Activated CD4-positive, alpha-beta T cell treated with anti-CD3 and anti-CD28 coated beads, Interleukin-2, Interleukin-6, amounts not matched to agents 100 ng/mL and 50 ng/mL, durations not matched to agents 16 hours and 8 hours (primary cell): ENCODE measurements around the gene LTB4R.
A peak's percentile ranks its signal among the peaks of the same experiment; 100 is the strongest.

ENCODE experiments used
- DNase-seq: peaks from one replicate; pipeline ENCODE4 v3.0.0-alpha.2; 2020

Gene LTB4R

DNA sequence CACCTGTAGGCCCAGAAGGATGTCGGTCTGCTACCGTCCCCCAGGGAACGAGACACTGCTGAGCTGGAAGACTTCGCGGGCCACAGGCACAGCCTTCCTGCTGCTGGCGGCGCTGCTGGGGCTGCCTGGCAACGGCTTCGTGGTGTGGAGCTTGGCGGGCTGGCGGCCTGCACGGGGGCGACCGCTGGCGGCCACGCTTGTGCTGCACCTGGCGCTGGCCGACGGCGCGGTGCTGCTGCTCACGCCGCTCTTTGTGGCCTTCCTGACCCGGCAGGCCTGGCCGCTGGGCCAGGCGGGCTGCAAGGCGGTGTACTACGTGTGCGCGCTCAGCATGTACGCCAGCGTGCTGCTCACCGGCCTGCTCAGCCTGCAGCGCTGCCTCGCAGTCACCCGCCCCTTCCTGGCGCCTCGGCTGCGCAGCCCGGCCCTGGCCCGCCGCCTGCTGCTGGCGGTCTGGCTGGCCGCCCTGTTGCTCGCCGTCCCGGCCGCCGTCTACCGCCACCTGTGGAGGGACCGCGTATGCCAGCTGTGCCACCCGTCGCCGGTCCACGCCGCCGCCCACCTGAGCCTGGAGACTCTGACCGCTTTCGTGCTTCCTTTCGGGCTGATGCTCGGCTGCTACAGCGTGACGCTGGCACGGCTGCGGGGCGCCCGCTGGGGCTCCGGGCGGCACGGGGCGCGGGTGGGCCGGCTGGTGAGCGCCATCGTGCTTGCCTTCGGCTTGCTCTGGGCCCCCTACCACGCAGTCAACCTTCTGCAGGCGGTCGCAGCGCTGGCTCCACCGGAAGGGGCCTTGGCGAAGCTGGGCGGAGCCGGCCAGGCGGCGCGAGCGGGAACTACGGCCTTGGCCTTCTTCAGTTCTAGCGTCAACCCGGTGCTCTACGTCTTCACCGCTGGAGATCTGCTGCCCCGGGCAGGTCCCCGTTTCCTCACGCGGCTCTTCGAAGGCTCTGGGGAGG, at the start of gene LTB4R:
Gene LTB4R (plus strand): TSS at position 857 of the 959 bp plus-strand sequence. CDS start 4,150 bp downstream, outside the sequence.
- DNase-seq, result peak; percentile 75

- no peak for DNase-seq
Measured at GRCh38 chr14:24261969-24262327, 49.4 kb upstream of the LTB4R start.

GRCh38 chr14:24262821-24263733, 48.2 kb upstream of the LTB4R start, which contains the start of gene TGM1:
Gene TGM1 (minus strand): TSS chr14:24263177. CDS start chr14:24262352, 825 bp downstream.
- DNase-seq, result no peak

- no peak for DNase-seq
Measured at GRCh38 chr14:24263848-24264247, 47.5 kb upstream of the LTB4R start.

DNA sequence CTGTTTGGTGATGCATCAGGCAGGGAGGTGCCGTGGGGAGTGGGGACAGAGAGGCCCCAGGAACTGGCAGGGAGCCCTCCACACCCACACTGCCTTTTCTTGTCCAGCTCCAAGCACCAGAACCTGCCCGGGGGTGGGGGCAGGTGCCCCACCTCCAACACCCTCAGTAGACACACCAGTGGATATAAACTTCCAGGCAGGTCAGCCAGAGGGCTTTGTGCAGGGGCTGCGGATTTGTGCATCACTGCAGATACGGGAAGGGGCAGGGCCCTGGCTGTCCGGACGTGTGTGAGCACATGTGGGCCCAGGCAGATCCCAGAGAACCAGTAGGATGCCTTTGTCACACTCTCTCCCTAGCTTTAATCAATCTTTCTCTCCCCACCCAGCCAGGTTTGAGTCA, 47.0 kb upstream of the LTB4R start:
- DNase-seq, result no peak

DNA sequence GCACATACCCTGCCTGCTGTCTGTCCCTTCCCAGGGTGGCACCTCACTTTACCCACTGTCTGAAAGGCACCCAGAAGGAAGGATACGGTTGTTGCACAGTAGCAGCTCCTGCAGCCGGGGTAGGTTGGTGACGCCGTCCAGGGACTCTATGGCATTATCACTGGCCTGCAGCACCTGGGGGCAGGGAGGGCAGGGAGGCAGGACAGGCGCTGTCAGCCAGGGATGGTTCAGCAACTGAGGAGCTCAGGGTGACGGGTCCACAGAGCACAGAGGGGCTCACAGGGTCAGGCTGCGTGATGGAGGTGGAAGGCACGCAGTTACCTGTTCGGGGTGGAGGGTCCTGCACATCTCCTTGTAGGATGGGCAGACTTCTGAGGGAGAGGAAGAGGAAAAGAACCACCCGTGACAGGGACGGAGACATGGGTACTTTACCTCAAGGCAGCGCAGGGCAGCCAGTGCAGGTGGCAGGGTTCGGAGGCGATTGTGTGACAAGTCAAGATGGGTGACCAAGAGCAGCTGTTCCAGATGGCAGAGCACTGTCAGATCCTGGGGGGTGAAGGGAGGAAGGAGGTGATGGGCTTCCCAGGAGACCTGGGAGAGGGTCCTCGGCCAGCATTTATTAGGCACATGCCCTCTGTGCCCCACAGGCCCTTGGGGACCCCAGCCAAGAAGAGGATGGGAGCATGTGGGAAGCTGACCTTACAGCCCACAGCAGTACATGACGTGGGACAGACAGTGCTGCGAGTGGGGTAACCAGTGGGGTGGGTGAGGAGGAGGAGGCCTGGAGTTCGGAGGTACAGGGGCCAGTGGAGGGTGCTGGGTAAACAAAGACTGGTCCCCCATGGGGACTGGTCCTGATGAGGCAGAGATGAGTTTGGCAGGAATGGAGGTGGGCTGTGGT, 44.7 kb upstream of the LTB4R start:
- DNase-seq, result no peak

DNA sequence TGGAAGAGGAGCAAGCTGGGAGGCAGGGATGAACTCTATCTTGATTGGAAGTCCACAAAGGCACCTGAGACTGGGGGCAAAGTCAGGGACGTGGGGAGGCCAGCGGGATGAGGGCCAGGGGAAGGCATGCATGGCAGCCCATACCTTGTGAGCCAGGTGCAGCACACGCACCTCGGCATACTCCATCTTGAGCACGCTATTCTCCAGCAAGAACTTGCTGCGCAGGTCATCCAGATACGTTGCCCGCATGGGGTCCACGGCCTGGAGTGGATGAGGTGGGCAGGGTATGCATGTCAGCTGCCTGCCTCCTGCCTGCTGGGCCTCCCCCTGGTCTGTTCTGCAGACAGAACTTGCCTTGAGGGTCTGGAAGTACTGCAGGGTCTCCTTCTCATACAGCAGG, 43.8 kb upstream of the LTB4R start:
- no peak for DNase-seq

GRCh38 chr14:24268225-24268624, 43.1 kb upstream of the LTB4R start:
- no peak for DNase-seq

DNA sequence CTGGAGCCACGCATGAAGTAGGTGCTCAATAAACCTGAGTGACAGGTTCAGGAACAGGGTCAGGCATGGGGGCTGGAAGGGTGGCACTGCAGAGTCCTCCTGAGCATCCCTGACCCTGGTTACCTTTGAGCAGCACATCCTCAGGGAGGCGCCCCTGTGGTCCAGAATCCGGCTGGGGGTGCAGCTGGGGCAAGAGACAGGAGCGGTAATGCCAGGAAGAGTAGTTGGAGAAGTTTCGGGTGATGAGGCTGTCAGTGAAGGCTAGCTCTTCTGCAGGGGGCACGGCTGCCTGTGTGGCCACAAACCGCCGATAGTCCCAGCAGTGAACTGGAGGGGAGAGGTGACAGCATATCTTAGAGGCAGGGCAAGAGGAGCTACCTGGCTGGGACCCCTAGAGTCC, 41.9 kb upstream of the LTB4R start:
- DNase-seq, result no peak

GRCh38 chr14:24269910-24270536, 41.3 kb upstream of the LTB4R start:
- DNase-seq, result no peak

DNA sequence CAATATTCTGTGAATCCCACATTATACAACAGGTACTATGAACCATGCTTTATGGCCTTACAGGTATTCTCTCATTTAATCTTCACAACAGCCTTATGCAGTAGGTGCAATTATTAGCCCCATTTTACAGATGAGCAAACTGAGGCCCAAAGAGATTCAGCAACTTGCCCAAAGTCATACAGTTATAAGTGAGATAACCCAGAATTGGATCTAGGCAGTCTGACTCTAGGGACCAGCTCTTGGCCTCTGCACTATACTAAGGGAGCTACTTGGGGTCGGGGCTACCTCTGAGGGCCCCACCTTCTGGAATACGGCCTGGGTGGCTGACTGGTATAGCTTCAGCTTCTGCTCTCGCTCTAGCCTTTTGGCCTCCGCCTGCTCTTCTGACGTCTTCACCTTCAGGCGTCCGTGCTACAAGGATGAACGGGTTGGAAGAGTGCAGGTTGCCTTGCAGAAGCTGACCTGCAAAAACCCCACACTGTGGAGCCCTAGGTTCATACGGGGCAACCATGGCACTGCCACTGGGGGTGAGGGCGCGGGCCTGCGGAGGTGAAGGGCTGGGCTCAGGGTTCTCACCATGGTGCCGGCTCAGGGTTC, 40.7 kb upstream of the LTB4R start:
- DNase-seq, result no peak

DNA sequence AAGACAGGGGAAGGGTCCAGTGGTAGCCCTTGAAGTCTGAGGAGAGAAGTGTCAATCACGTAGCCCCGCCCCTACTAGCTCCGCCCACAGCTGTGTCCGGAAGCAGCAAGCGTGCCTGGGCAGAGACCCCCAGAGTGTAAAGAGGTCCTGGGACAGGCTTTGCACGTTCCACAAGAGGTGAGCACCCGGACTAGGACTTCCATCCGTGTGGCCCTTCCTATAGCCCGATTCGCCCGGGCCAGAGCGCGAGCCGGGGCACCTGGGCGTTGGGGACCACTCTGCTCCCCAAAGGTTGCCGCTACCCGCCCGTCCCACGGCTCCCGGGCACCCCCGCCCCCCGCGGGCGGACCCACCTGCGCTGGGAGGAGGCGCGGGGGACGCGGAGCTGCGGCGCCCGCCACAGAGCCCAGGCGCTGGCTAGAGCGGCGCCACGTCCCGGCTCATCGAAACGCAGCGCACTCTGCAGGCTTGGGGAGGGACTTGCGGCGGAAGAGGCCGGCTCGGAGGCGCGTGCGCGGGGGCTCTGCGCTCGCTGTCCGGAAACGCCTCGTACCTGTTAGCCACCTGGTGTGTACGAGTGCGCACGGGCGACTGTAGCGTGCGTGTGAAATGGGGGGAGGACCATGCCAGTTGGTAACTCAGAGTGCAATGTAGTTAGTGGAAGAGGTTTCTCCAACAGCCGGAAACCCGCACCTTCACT, 40.0 kb upstream of the LTB4R start, which contains the start of gene RABGGTA:
Gene RABGGTA (minus strand): TSS at position 464 of the 700 bp plus-strand sequence. CDS start 482 bp downstream, outside the sequence.
- peak; percentile 92 for DNase-seq

DNA sequence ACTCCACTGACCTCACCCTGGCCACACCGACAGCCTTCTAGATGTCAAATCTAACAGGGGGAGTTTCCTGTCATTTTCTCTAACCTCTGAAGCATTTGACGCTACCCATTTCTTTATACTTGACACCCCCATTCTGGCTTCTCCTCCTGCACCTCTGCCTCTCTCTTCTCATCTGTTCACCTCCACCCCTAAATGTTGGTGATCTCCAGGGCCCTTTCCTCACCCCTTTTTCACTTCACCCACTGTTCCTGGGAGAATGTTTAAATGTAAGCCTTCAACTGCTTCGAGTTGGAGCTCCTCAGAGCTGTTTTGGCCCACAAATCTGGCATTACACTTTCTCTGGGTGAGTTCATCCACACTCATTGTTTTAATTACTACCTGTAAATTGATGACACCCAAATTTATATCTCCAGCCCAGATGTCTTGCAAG, 39.5 kb upstream of the LTB4R start:
- DNase-seq, result no peak

GRCh38 chr14:24272467-24272866, 38.8 kb upstream of the LTB4R start:
- no peak for DNase-seq

- DNase-seq, result no peak
Measured at GRCh38 chr14:24273422-24273998, 37.8 kb upstream of the LTB4R start.

DNA sequence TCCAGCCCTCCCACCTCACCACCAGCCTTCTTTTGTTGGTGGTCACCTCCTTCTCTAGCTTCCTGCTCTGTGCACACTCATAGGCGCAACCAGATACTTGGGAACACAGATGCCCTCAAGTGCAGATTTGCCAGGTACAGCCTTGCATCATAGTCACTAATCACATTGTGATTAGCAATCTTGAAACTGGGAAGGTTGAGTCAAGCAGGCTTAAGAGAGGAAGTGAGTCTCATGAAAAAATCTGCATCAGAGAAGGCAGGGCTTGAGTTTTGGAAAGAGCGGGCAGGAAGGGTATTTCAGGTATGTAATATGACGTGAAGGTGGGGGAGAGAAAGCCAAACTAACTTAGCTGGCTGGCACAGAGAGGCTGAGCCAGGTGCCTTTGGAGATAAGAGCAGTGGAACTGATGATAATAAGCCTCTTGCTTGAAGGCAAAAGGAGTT, 37.2 kb upstream of the LTB4R start:
- DNase-seq, result peak; percentile 91

DNA sequence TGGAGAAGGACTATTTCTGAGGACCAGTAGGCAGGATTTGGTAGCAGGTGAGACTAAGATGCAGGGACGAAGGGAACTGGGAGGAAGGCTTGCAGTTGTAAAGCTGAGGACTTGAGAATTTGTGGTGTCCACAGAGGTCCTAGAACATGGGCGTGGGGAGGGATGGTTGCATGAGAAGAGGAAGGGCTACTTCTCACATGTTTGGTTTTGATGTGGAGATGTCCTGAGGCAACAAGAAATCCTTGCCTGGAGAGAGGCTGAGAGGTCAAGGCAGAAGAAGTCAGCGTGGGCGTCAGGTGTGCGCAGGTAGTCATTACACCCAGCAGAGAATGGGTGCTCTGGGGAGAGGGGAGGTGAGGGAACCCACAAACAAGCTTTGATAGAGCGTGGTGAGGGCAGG, 34.2 kb upstream of the LTB4R start:
- no peak for DNase-seq

- no peak for DNase-seq
Measured at GRCh38 chr14:24277606-24278321, 33.5 kb upstream of the LTB4R start.

GRCh38 chr14:24278424-24278823, 32.9 kb upstream of the LTB4R start:
- no peak for DNase-seq
